ENCODE data around the gene METTL14. TPM values are rescaled to one million over a fixed set of nuclear protein-coding genes. Genes with fewer than 3 reads are reported as not detected.
"Not testable (repeated sequence)": the region's sequence is repeated elsewhere in the genome, so short reads cannot be mapped to it uniquely, and the experiment has no call there.

METTL14 gene
- 33.0 TPM for total RNA-seq
- long read RNA-seq, full-length matches to known transcripts = 36 of 52 reads
- long read RNA-seq, partial matches to known transcripts = 3 of 52 reads
- long read RNA-seq, other reads (novel, unspliced or antisense) = 13 of 52 reads

GRCh38 chr4:118684873-118685811 is at the start of gene METTL14:
METTL14 (plus strand) TSS chr4:118685392; CDS start chr4:118685535, 143 bp downstream.
- DNase-seq (ENCODE audit: low spot score) = peak; percentile 97

GRCh38 chr4:118636126-118636525 is 49.1 kb upstream of the METTL14 start:
- DNase-seq (ENCODE audit: low spot score) = not testable (repeated sequence)

DNA sequence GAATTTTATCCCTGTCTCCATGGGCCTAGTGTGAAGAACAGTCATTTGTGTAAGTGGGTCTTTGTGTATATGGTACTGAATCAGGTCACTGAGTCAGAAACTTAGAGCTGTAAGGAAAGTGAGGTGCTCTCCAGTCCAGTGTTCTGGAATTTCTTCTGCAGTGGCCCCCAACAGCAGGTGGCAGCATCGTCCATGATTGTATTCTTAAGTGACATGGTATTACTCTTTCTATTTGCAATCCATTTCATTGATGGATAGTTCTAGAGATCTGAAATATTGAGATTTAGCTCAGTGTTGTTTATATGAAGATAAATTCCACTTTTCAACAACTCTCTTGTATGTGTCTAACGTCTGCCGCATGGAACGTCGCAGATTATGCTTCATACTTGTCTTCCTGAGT is 20.5 kb upstream of the METTL14 start:
- DNase-seq (ENCODE audit: low spot score) = not testable (repeated sequence)

- DNase-seq (ENCODE audit: low spot score) = not testable (repeated sequence)
Measured at GRCh38 chr4:118669220-118669619, 16.0 kb upstream of the METTL14 start.

DNA sequence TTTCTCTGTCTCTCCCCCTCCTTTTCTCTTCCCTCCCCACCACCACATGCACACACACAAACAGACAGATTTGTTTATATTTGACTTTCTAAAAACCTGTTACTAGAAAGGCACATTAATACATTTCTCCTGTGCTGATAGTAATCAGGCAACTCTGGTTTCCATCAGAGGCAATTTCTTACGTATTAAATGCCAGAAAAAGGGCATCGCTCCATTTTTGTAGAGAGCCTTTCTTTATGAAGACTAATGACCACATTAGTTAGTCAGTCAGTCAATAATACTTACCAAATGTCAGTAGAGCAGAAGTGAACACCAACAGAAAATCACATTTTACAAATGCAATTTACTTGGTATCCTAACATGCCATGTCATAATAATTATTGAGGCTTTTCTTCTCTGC is 14.2 kb upstream of the METTL14 start:
- not testable (repeated sequence) for DNase-seq (ENCODE audit: low spot score)

GRCh38 chr4:118676128-118676527 is 9.1 kb upstream of the METTL14 start:
- no peak for DNase-seq (ENCODE audit: low spot score)

- no peak for DNase-seq (ENCODE audit: low spot score)
Measured at GRCh38 chr4:118680808-118681207, 4.4 kb upstream of the METTL14 start.

GRCh38 chr4:118682928-118683327 is 2.3 kb upstream of the METTL14 start:
- no peak for DNase-seq (ENCODE audit: low spot score)

GRCh38 chr4:118683513-118683912 is 1.7 kb upstream of the METTL14 start:
- no peak for DNase-seq (ENCODE audit: low spot score)

- DNase-seq (ENCODE audit: low spot score) = no peak
Measured at GRCh38 chr4:118703118-118703517, 17.9 kb downstream of the METTL14 start.

DNA sequence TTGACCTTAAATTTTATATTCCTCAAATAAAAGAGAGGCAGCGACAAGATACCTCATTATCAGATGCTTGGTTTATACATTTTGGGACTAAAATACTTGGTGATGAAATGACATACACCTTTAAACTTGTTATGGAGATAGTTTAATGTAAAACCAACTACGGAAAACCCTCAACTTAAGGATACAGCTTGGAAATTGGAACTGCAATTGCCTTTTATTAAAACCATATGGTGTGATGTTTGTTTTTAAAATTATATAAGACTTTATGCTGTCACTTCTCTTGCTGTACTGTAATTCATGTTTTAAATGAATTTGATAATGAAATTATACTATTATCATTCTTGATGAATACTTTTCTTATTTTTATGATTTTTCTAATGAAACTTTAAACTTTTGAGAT is 25.9 kb downstream of the METTL14 start:
- DNase-seq (ENCODE audit: low spot score) = no peak

DNA sequence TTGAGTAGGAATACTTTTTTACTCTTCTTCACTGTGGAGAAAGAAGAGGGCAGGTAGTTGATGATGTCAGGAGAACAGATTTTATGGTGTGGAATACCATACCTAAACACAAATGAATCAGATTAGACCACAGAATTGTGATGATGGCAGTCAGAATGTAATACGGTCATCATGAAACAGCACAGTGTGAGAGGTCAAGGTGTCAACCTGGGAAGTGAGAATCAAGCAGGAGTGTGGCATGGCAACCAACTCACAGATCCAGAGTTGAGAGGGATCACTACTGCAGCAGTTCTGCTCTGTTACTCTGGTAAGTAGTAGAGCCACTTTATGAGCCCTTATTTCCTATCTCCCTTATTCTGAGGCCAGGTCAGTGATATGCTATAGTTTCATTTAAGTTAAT is 27.7 kb downstream of the METTL14 start:
- no peak for DNase-seq (ENCODE audit: low spot score)

GRCh38 chr4:118714682-118715081 is 29.5 kb downstream of the METTL14 start:
- DNase-seq (ENCODE audit: low spot score) = no peak

- no peak for DNase-seq (ENCODE audit: low spot score)
Measured at GRCh38 chr4:118716304-118716703, 31.1 kb downstream of the METTL14 start.

DNA sequence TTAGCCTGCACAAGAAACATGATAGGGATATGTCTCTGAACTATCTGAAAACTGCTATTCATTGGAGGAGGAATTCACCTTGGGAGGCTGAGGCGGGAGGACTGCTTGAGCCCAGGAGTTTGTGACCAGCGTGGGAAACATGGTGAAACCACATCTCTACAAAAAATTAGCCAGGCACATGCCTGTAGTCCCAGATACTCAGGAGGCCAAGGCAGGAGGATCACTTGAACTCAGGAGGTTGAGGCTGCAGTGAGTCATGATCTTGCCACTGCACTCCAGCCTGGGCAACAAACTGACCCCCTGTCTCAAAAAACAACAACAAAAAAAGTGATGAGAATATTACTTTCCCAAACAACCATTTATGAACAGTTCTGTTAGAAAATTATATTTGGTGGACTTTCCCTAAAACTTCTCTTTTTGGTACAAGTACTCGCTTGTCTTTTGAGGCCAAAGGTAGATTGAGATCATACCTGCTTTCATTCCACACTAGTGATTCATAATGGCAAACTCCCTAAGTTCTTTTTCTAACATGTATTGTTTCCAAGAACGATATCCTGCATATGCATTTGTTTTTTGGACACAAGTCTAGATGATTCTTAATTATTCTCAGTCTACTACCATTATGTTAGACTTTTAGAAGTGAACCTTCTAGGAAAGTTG is 33.4 kb downstream of the METTL14 start:
- no peak for DNase-seq (ENCODE audit: low spot score)

DNA sequence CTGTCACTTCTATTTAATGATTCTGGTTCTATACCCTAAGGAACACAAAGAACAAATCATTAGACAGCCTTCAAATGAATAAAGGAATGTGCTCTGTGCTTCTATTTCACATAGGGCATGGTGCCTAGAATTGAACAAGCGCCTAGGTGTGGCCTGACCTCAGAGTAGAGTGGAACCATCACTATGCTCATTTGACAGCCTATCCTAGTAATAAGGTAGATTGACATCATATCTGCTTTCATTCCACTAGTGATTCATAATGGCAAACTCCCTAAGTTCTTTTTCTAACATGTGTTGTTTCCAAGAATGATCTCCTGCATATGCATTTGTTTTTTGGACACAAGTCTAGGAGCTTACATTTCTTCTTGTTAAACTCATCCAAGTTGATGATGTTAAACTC is 36.6 kb downstream of the METTL14 start:
- no peak for DNase-seq (ENCODE audit: low spot score)

DNA sequence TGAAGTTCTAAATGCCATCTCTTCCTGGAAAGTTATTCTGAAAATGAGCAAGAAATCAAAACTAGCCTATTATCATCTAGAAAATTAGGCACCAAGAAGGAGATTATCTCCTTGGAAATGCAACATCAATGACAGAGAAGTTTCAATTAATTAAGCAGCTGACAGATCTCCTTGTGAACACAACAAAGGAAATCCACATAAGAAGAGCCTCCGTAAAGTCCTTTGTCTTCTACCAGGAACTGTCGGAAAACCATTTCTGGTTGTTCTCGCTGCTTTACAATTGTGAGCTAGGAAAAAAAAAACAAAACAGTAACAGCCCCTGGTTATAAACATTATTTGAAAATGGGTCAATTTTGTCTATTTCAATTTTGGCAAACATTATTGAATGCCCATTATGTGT is 38.2 kb downstream of the METTL14 start:
- DNase-seq (ENCODE audit: low spot score) = no peak

DNA sequence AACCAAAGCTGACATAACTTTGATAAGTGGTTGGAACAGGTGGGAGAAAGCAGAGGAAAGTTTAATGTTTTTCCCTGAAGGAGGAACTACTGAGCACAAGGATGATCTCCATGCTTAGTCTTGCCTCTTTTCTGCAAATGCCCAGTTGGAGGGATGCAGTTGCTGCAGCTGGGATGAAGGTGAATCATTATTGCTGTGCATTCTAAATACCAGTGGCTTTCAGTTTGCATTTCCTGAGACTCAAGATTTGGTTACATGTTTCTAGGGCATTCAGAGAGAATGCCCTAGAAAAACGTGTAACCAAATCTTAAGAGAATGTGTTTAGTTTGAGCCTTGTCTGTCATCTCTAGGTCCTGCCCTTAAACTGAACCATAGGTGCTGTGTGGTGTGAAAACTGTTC is 42.2 kb downstream of the METTL14 start:
- DNase-seq (ENCODE audit: low spot score) = no peak

DNA sequence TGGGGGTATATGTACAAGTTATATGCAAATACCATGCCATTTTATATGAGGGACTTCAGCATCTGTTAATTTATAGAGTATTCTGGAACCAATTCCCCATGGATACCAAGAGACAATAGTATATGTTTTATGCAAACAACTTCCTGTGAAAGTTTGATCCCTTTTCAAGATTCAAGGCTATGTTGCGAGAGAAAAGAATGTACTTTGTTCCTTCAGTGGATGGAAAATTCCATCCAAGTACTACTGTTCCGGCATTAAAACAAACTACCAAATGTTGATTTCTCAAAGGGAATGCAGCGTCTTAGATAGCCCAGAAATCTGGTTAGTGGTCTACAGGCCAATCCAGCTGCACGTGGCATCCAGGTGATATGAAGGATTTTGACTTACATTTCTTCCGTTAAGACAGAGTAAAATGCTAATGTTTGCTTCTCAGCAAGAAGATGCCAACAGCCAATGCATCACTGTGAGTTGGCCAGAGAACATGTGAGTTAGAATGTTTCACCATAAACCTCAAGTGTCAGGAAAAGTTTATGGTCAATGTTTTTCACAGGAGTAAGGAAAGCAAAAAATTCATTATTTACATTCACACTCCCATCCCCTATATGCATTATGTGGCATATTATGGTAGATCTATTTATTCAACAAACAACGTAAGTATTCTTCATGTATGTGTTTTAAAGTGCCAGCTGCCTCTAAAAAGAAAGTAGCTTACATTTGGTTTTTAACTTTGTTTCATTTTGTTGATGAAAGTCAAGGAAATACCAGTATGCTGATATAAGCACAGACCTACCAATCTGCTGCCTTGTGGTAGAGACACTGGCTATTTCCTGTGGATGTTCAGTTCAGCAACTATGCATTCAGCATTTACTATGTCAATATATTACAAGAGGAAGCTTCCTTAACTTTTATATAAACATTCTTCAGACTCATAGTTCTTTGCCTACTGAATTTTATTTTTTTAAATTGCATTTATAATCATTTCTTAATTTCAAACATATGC is 44.4 kb downstream of the METTL14 start:
- no peak for DNase-seq (ENCODE audit: low spot score)

DNA sequence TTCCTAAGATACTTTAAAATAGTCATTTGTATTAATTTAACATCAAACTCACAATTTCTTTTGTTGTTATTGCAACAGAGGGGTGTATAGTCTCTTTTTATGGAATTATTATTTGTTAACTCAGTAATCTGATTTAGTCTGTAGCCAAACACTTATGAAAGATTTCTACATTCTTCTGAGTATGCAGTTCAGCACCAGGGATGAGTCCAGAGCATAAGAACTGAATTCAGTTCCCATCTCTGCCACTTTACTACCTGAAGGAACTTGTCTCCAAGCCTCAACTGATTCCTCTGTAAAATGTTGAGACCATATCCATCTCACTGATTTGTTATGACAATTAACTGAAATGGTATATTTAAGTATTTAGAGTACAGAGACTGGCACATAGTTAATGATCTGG is 45.5 kb downstream of the METTL14 start:
- DNase-seq (ENCODE audit: low spot score) = no peak
